ENCODE data around the gene PRRC2A.

The PRRC2A gene

DNA sequence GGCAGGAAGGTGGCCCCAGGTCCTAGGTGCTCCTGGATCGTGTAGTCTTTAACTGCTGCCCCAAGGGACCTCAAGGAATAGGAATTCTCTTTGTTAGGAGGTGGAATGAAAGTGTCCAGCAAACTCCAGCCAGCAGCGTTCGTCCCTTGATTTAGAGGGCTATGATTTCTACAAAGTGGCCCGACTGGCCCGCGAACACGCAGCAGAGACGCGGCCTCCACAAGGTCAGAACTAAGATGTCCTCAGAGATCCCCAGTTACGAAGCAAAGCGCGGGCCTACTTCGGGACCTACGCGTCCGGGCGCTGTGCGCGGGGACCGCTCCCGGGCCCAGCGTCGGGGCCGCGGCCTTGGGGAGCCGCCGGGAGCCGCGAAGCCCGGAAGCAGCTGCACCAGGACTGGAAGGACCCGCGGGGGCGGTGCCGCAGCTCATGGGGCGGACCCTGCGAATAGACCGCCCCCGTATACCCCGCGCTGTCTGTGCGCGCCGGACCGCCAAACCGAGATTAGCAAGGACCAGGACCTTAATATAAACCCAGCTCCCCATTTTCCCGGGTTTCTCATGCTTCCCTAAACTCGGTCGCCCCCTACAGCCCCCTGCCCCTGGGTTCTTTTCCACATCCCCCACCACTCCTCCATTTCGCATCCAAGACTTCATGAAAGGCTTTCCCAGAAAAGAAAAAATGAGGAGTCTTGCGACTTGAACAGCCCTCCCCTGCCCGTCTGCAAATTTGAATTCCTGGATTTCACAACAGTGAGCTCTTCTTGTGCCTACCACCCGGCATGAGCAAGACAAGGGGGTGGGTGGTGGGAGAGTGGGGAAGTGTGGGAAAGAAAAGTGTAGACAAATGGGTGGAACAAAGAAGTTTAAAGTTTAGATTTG lies 40.1 kb downstream of the PRRC2A start, which contains the start of gene C6orf47:
Gene C6orf47 (minus strand): TSS at position 398 of the 881 bp plus-strand sequence. CDS start 831 bp downstream, outside the sequence.
- Histone ChIP-seq H2BK15ac (ENCODE audit: low read length) (no peak within 1 kb of the TSS), H3K36me3 (replicated peaks in 1 of 2; ENCODE audit: control insufficient read depth in 2 of 2, insufficient read depth in 2 of 2, low read length in 2 of 2) (peaks cover 15 to 66% of the 10 kb centered on the region in 2 donors), H3K27me3 (ENCODE audit: control insufficient read depth in 3 of 3, insufficient read depth in 3 of 3, low read depth in 1 of 3, low read length in 3 of 3) (no peaks in the 10 kb centered on the region), H3K4me1 (ENCODE audit: control insufficient read depth in 2 of 2, insufficient read depth in 1 of 2, low read depth in 1 of 2, low read length in 2 of 2) (peaks cover 22 to 23% of the 10 kb centered on the region in 2 donors), H2BK120ac (ENCODE audit: low read depth, low read length) (no peak within 1 kb of the TSS), H3K4ac (ENCODE audit: low read length) (no peak within 1 kb of the TSS), H3K9me3 (replicated peaks in 1 of 2; ENCODE audit: control insufficient read depth in 2 of 2, insufficient read depth in 1 of 2, low read depth in 1 of 2, low read length in 2 of 2) (no peaks in the 10 kb centered on the region), H4K8ac (ENCODE audit: low read depth, low read length) (no peak within 1 kb of the TSS), H3K14ac (ENCODE audit: low read length) (no peak within 1 kb of the TSS), H2BK12ac (ENCODE audit: low read length) (no peak within 1 kb of the TSS), H3K23ac (ENCODE audit: low read depth, low read length, poor library complexity) (peak within 1 kb of the TSS; percentile 70), H3K9ac (ENCODE audit: low read depth, low read length, poor library complexity) (peak within 1 kb of the TSS; percentile 91), H3K4me2 (ENCODE audit: insufficient read depth, low read length, poor library complexity, severe bottlenecking) (peak within 1 kb of the TSS; percentile 82), H4K91ac (ENCODE audit: low read depth, low read length, poor library complexity) (no peak within 1 kb of the TSS), H2AFZ (ENCODE audit: low read length) (peak within 1 kb of the TSS; percentile 83), H3K79me1 (ENCODE audit: low read depth, low read length) (peaks cover 11% of the 10 kb centered on the region), H3K27ac (replicated peaks; ENCODE audit: low read length) (peak within 1 kb of the TSS; percentile 63), H2BK5ac (ENCODE audit: low read length) (peak within 1 kb of the TSS; percentile 32), H3K18ac (ENCODE audit: low read length) (peak within 1 kb of the TSS; percentile 62), H3K4me3 (ENCODE audit: low read length in 2 of 2) (peak within 1 kb of the TSS; percentile 67 to 91), H2AK5ac (ENCODE audit: low read depth, low read length) (peak within 1 kb of the TSS; percentile 1)
- whole genome bisulfite sequencing, 2 donors (ENCODE audit: extremely low coverage in 2 of 2, insufficient read length in 2 of 2, insufficient replicate concordance in 1 of 2): no CpG with 5 or more reads among the region's 52 CpGs
- peak; percentile 72 for DNase-seq (ENCODE audit: low spot score)

DNA sequence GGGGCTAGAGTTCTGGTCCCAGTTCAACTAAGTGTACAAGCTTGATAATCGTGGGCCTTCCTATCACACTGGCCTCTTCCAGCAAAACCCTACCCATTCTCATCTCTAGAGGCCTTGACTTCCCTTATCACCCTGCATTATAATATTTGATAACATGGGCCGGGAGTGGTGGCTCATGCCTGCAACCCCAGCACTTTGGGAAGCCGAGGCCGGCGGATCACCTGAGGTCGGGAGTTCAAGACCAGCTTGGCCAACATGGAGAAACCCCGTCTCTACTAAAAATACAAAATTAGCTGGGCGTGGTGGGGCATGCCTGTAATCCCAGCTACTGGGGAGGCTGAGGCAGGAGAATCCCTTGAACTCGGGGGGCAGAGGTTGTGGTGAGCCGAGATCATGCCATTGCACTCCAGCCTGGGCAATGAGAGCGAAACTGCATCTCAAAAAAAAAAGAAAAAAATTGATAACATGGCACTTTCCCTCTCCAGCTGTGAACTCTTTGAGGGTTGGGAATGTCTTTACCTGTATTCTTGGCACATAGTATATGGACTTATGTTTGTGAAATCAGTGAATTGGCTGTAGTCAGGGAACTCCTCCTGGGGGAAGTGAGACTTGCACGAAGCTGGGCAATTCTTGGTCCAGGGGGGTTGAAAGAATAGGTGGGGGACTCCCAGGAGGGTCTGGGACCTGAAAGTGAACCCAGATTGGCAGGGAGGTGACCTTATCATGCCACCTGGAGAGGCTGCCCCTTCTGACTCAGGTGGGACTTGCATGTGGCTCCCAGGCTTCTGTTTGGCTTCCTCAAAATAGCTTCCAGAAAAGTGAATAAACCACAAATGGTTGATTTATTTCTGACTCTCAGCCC lies 41.0 kb downstream of the PRRC2A start:
- Histone ChIP-seq H2AK5ac (ENCODE audit: low read depth, low read length) (no peak overlapping the region), H4K91ac (ENCODE audit: low read depth, low read length, poor library complexity) (no peak overlapping the region), H3K4me3 (ENCODE audit: low read length in 2 of 2) (peak overlapping the region in 1 of 2 donors; percentile 67), H4K8ac (ENCODE audit: low read depth, low read length) (no peak overlapping the region), H3K14ac (ENCODE audit: low read length) (no peak overlapping the region), H3K36me3 (replicated peaks in 1 of 2; ENCODE audit: control insufficient read depth in 2 of 2, insufficient read depth in 2 of 2, low read length in 2 of 2) (peaks cover 13 to 59% of the 10 kb centered on the region in 2 donors), H3K9me3 (replicated peaks in 1 of 2; ENCODE audit: control insufficient read depth in 2 of 2, insufficient read depth in 1 of 2, low read depth in 1 of 2, low read length in 2 of 2) (no peaks in the 10 kb centered on the region), H3K4ac (ENCODE audit: low read length) (no peak overlapping the region), H3K27ac (replicated peaks; ENCODE audit: low read length) (peak overlapping the region; percentile 23), H2BK12ac (ENCODE audit: low read length) (no peak overlapping the region), H2BK15ac (ENCODE audit: low read length) (no peak overlapping the region), H3K27me3 (ENCODE audit: control insufficient read depth in 3 of 3, insufficient read depth in 3 of 3, low read depth in 1 of 3, low read length in 3 of 3) (no peaks in the 10 kb centered on the region), H2BK5ac (ENCODE audit: low read length) (no peak overlapping the region), H3K4me2 (ENCODE audit: insufficient read depth, low read length, poor library complexity, severe bottlenecking) (no peak overlapping the region), H3K18ac (ENCODE audit: low read length) (no peak overlapping the region), H3K79me1 (ENCODE audit: low read depth, low read length) (peaks cover 15% of the 10 kb centered on the region), H2BK120ac (ENCODE audit: low read depth, low read length) (no peak overlapping the region), H3K9ac (ENCODE audit: low read depth, low read length, poor library complexity) (no peak overlapping the region), H3K23ac (ENCODE audit: low read depth, low read length, poor library complexity) (no peak overlapping the region), H2AFZ (ENCODE audit: low read length) (peak overlapping the region; percentile 83), H3K4me1 (ENCODE audit: control insufficient read depth in 2 of 2, insufficient read depth in 1 of 2, low read depth in 1 of 2, low read length in 2 of 2) (peaks cover 22 to 25% of the 10 kb centered on the region in 2 donors)
- no CpG with 5 or more reads among the region's 12 CpGs for WGBS, 2 donors (ENCODE audit: extremely low coverage in 2 of 2, insufficient read length in 2 of 2, insufficient replicate concordance in 1 of 2)
- no peak for DNase-seq (ENCODE audit: low spot score)

DNA sequence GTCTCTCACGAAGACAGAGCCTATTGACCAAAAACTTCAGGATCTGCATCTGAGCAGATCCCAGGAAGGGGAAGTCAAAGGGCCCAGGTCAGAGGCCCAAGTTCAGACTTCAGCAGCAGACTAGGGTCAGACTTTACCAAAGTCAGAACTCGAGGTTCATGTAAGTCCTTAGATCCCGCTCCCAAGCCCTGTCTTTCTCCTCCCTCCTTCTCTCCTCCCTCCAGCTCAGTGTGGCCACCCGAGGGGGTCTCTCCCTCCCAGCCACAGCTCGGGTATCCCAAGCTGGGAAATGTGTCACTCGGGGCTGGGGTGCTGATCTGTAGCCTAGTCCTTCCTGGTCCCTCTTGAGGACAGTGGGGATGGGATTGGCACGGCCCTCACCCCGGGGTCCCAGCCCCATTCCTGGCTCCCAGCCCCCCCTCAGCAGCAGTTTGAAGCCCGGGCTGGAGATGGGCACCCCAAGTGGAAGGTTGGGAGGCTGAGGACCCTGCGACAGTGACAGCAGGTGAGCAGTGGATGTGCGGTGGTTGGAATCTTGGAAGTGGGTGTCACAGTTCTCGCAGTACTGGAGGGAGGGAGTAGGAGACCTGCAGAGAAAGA lies 41.7 kb downstream of the PRRC2A start:
- no peak overlapping the region for H2AK5ac ChIP-seq (ENCODE audit: low read depth, low read length)
- no peak overlapping the region for H4K8ac ChIP-seq (ENCODE audit: low read depth, low read length)
- no peak overlapping the region for H2BK5ac ChIP-seq (ENCODE audit: low read length)
- H2BK15ac ChIP-seq (ENCODE audit: low read length): no peak overlapping the region
- WGBS, 2 donors (ENCODE audit: extremely low coverage in 2 of 2, insufficient read length in 2 of 2, insufficient replicate concordance in 1 of 2): no CpG with 5 or more reads among the region's 12 CpGs
- H3K14ac ChIP-seq (ENCODE audit: low read length): no peak overlapping the region
- H2AFZ ChIP-seq (ENCODE audit: low read length): no peak overlapping the region
- H3K4me2 ChIP-seq (ENCODE audit: insufficient read depth, low read length, poor library complexity, severe bottlenecking): no peak overlapping the region
- H3K4me1 ChIP-seq (ENCODE audit: control insufficient read depth in 2 of 2, insufficient read depth in 1 of 2, low read depth in 1 of 2, low read length in 2 of 2): peaks cover 27 to 29% of the 10 kb centered on the region in 2 donors
- H2BK120ac ChIP-seq (ENCODE audit: low read depth, low read length): no peak overlapping the region
- no peak overlapping the region for H3K18ac ChIP-seq (ENCODE audit: low read length)
- H2BK12ac ChIP-seq (ENCODE audit: low read length): no peak overlapping the region
- H3K27ac ChIP-seq (replicated peaks; ENCODE audit: low read length): no peak overlapping the region
- no peak overlapping the region for H3K4ac ChIP-seq (ENCODE audit: low read length)
- no peak overlapping the region for H3K4me3 ChIP-seq (ENCODE audit: low read length in 2 of 2)
- H3K27me3 ChIP-seq (ENCODE audit: control insufficient read depth in 3 of 3, insufficient read depth in 3 of 3, low read depth in 1 of 3, low read length in 3 of 3): no peaks in the 10 kb centered on the region
- no peak overlapping the region for H3K9ac ChIP-seq (ENCODE audit: low read depth, low read length, poor library complexity)
- DNase-seq (ENCODE audit: low spot score): no peak
- peaks cover 13% of the 10 kb centered on the region for H3K79me1 ChIP-seq (ENCODE audit: low read depth, low read length)
- H4K91ac ChIP-seq (ENCODE audit: low read depth, low read length, poor library complexity): no peak overlapping the region
- no peaks in the 10 kb centered on the region for H3K9me3 ChIP-seq (replicated peaks in 1 of 2; ENCODE audit: control insufficient read depth in 2 of 2, insufficient read depth in 1 of 2, low read depth in 1 of 2, low read length in 2 of 2)
- no peak overlapping the region for H3K23ac ChIP-seq (ENCODE audit: low read depth, low read length, poor library complexity)
- H3K36me3 ChIP-seq (replicated peaks in 1 of 2; ENCODE audit: control insufficient read depth in 2 of 2, insufficient read depth in 2 of 2, low read length in 2 of 2): peaks cover 10 to 61% of the 10 kb centered on the region in 2 donors
